Brain microvascular endothelial cell (primary cell): ENCODE data around the gene EBF4.
A peak's percentile ranks its signal among the peaks of the same experiment; 100 is the strongest.

Experiments used
- DNase-seq: peaks from one replicate; pipeline ENCODE4 v3.0.0-alpha.2; 2020
- H3K27ac ChIP-seq: fragments of 250-450 bp; sonication (Bioruptor Pico); 2 replicates; pipeline ENCODE4 v1.5.1; 2020; ENCODE audit warnings: mild to moderate bottlenecking, moderate library complexity
- H3K27me3 ChIP-seq: fragments of 250-450 bp; sonication (Bioruptor Pico); replicated peaks from 2 replicates; pipeline ENCODE4 v1.5.1; 2020; ENCODE audit warnings: mild to moderate bottlenecking
- H3K36me3 ChIP-seq: fragments of 250-450 bp; sonication (Bioruptor Pico); replicated peaks from 2 replicates; pipeline ENCODE4 v1.5.1; 2020; ENCODE audit warnings: mild to moderate bottlenecking
- H3K4me3 ChIP-seq: 2 replicates; pipeline ENCODE4 v1.5.1; 2011; ENCODE audit warnings: low read depth, mild to moderate bottlenecking, control low read depth, low read length, moderate library complexity
- in situ Hi-C: cut with HindIII; loops from 2 replicates; pipeline ENCODE4 v1.10.0; 2017; ENCODE audit warnings: low sequenced_read_pairs, low pct_ligation_motif_present
- TF ChIP-seq, protein P1 (sequence below): IDR thresholded peaks from 2 replicates; pipeline ENCODE4 v1.5.1; 2011; ENCODE audit warnings: low read depth, mild to moderate bottlenecking, moderate library complexity, low read length, control low read depth, inconsistent platforms; ENCODE audit errors: missing control alignments

The EBF4 gene

DNA sequence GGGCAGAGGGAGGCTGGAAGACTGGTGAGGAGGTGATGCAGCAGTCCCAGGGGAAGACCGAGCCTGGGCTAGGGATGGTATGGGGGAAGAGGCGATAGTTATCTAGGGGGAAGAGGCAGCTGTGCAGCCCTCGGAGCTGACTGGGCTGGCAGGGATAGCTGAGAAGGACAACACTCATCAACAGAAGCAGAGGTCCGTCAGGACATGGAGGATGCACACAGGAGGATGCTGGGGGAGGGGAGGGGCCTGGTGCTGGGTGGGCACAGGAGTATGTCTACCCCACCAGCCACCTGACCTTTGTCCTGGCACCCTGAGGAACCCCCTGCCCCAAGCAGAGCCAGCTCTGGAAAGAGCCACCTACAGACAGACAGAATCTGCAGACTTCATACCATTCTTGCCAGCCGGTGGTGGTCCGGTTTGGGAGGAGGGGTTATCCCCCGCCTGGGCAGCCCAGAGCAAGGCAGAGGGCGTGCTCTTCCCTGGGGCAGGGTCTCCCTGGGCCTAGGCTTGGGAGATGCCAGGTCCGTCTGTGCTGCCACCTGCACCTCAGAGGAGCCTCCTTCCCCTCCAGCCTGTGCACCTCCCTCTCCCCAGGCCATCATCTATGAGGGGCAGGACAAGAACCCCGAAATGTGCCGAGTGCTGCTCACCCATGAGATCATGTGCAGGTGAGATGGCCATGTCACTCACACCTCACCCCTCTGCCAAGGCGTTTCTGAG is 14.9 kb downstream of the EBF4 start:
- H3K4me3 ChIP-seq: no peak overlapping the region
- H3K27ac ChIP-seq: no peak overlapping the region
- in situ Hi-C loops: no loop called here
- peaks cover 4% of the 10 kb centered on the region for H3K27me3 ChIP-seq
- TF ChIP-seq, protein P1, sequence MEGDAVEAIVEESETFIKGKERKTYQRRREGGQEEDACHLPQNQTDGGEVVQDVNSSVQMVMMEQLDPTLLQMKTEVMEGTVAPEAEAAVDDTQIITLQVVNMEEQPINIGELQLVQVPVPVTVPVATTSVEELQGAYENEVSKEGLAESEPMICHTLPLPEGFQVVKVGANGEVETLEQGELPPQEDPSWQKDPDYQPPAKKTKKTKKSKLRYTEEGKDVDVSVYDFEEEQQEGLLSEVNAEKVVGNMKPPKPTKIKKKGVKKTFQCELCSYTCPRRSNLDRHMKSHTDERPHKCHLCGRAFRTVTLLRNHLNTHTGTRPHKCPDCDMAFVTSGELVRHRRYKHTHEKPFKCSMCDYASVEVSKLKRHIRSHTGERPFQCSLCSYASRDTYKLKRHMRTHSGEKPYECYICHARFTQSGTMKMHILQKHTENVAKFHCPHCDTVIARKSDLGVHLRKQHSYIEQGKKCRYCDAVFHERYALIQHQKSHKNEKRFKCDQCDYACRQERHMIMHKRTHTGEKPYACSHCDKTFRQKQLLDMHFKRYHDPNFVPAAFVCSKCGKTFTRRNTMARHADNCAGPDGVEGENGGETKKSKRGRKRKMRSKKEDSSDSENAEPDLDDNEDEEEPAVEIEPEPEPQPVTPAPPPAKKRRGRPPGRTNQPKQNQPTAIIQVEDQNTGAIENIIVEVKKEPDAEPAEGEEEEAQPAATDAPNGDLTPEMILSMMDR: no peak
- no peak for DNase-seq
- H3K36me3 ChIP-seq: no peaks in the 10 kb centered on the region

DNA sequence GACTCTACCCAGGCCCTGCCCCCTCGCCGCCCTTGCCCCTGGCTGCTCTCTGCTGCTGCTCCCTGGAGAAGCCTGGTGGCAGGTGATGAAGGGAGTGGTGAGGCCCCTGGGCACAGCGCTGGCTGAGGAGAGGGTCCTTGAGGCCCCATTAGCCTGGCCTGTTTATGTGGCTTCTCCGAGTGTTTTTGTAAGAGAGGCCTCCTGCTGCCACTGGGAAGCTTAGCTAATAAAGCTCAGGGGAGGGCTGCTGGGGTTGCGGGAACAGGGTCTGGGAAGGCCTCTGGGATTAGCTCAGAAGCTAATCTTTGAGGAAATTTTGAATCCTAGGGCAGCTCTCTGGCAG is 15.5 kb downstream of the EBF4 start:
- no peaks in the 10 kb centered on the region for H3K36me3 ChIP-seq
- no peak overlapping the region for H3K4me3 ChIP-seq
- H3K27ac ChIP-seq: no peak overlapping the region
- DNase-seq: no peak
- in situ Hi-C loops: no loop called here
- TF ChIP-seq, protein P1: no peak
- H3K27me3 ChIP-seq: peaks cover 4% of the 10 kb centered on the region

DNA sequence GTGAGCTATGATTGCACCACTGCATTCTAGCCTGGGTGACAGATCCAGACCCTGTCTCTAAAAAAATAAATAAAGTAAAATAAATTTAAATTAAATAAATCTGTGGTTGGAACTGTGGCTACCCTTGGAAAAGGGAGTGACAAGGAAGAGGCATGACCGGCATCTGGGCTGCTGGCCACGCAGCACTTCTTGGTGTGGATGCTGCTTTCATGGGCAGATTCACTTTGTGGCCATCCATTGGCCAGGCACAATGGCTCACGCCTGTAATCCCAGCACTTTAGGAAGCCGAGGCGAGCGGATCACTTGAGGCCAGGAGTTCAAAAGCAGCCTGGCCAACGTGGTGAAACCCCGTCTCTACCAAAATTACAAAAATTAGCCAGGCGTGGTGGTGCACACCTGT is 16.1 kb downstream of the EBF4 start:
- TF ChIP-seq, protein P1: no peak

DNA sequence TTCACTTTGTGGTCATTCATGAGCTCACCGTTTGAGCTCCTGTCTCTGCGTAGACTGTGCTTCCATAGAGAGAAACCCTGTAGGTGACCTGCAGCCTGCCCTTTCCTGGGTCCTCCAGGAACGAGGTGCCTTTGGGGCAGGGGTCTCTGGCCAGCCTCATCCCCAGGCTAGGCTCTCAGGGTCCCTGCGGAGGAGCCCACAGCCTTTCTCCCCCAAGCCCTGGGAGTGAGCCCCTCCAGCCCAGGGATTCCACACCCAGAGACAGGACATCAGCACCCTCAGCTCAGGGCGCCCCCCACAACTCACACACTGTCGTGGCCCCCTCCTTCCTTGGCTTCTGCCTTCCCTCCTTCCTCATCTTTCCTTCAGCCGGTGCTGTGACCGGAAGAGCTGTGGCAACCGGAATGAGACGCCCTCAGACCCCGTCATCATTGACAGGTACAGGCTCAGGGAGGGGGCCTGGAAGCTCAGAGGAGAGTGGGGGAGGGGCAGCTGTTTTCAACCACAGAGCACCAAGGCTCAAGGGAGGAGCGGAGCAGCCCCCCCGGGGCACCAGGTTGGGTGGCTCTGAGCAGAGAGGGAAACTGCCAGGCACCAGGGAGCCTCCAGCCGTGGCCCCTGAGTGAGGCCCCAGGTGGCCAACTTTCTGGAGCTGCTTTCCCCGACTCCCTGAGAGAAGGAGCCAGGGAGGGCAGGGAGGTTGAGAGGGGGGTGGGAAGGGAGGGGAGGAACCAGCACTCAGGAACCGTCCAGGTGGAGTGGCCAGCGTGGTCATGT is 16.8 kb downstream of the EBF4 start:
- H3K27ac ChIP-seq: no peak overlapping the region
- H3K27me3 ChIP-seq: peaks cover 4% of the 10 kb centered on the region
- no peaks in the 10 kb centered on the region for H3K36me3 ChIP-seq
- in situ Hi-C loops: no loop called here
- H3K4me3 ChIP-seq: no peak overlapping the region
- no peak for DNase-seq
- TF ChIP-seq, protein P1: no peak

More for the DNA sequence above, 16.1 kb downstream of the EBF4 start:
- Histone ChIP-seq H3K27me3 (peaks cover 4% of the 10 kb centered on the region), H3K27ac (no peak overlapping the region), H3K36me3 (no peaks in the 10 kb centered on the region), H3K4me3 (no peak overlapping the region)
- DNase-seq: no peak
- in situ Hi-C loops: no loop called here

DNA sequence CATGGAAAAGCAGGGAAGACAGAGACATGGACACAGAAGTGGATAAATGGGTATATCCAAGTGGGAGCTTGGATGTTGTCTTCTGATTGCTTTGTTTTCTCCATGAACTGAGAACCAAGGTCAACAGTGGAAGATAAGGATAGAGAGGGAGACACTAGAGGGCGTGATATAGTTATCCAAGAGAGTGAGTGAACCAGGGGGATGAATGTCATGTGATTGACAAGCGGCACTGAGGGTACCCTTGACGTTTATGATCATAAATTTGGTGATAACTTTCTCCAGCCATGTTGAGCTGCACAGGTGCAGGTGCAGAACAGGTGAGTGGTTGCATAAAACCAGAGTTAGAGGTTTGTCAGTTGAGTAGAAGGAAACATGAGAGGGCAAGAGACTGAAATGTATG is 20.7 kb downstream of the EBF4 start:
- Histone ChIP-seq H3K36me3 (no peaks in the 10 kb centered on the region), H3K27me3 (peaks cover 4% of the 10 kb centered on the region), H3K4me3 (no peak overlapping the region), H3K27ac (no peak overlapping the region)
- TF ChIP-seq, protein P1: peak; percentile 27
- no peak for DNase-seq
- in situ Hi-C loops: no loop called here
